Transverse colon (tissue), 4 donors: ENCODE measurements around the gene FANCC.

ENCODE experiments used
- POLR2AphosphoS5 ChIP-seq, 3 donors: sonication (generic); formaldehyde crosslinking; IDR thresholded peaks; one replicate each; pipeline ENCODE4 v1.6.1; 2016; ENCODE audit warnings: antibody characterized with exemption in 3 of 3
- TF ChIP-seq, protein P1 (sequence below), 5 experiments: fragments of 200-600 bp in 3 of 5; fragments of 450-650 bp in 2 of 5; sonication (generic) in 3 of 5; IDR thresholded peaks; 1 replicate in 2 of 5; 2 replicates in 3 of 5; pipeline ENCODE4 v1.5.1; 2016 to 2017; ENCODE audit warnings: antibody characterized with exemption in 5 of 5, inconsistent platforms in 3 of 5, mild to moderate bottlenecking in 2 of 5, moderate library complexity in 1 of 5

DNA sequence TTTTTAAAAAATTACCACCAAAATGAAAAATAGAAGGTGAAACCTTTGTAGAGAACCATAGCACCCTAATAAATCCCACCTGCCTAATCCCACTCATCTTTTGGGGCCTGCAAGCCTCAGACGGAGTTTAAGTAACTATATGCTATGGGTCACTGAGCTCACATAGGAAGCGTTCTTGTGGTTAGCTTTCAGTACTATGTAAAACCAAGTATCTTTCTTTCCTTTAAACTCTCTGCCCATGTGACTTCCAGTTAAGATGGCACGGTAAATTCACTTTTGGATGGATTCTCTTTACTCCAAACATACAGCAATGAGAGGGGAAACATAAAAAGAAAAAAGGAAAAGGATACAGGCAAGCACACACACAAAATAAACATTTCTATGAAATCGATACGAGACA lies 50.9 kb downstream of the FANCC start:
- TF ChIP-seq, protein P1, sequence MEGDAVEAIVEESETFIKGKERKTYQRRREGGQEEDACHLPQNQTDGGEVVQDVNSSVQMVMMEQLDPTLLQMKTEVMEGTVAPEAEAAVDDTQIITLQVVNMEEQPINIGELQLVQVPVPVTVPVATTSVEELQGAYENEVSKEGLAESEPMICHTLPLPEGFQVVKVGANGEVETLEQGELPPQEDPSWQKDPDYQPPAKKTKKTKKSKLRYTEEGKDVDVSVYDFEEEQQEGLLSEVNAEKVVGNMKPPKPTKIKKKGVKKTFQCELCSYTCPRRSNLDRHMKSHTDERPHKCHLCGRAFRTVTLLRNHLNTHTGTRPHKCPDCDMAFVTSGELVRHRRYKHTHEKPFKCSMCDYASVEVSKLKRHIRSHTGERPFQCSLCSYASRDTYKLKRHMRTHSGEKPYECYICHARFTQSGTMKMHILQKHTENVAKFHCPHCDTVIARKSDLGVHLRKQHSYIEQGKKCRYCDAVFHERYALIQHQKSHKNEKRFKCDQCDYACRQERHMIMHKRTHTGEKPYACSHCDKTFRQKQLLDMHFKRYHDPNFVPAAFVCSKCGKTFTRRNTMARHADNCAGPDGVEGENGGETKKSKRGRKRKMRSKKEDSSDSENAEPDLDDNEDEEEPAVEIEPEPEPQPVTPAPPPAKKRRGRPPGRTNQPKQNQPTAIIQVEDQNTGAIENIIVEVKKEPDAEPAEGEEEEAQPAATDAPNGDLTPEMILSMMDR (IDR thresholded peaks at IDR 0.05) = no peak
- no peak for TF ChIP-seq POLR2AphosphoS5 (IDR thresholded peaks at IDR 0.05)
